GM10248 (cell line): ENCODE data around the gene LDLRAD4.

ENCODE experiments used
- CTCF ChIA-PET: fragments of 300-600 bp; sonication (Branson Sonifier 250); formaldehyde crosslinking; extraction: SDS; loops from one replicate; lab custom pipeline; 2021; ENCODE audit warnings: antibody characterized with exemption; lab: Yijun Ruan, JAX
- POLR2A ChIA-PET: fragments of 350-650 bp; sonication (Branson Sonifier 250); formaldehyde crosslinking; extraction: SDS; loops from one replicate; lab custom pipeline; 2020; ENCODE audit warnings: antibody characterized with exemption; lab: Yijun Ruan, JAX
- DNase-seq: peaks from one replicate; pipeline ENCODE4 v3.0.0; 2012; ENCODE audit errors: extremely low spot score
- TF ChIP-seq, protein P1 (sequence below): IDR thresholded peaks from 2 replicates; pipeline ENCODE4 v1.5.1; 2012; ENCODE audit warnings: mild to moderate bottlenecking, low read depth; ENCODE audit errors: extremely low read depth, missing control alignments, control extremely low read depth

Gene LDLRAD4

DNA sequence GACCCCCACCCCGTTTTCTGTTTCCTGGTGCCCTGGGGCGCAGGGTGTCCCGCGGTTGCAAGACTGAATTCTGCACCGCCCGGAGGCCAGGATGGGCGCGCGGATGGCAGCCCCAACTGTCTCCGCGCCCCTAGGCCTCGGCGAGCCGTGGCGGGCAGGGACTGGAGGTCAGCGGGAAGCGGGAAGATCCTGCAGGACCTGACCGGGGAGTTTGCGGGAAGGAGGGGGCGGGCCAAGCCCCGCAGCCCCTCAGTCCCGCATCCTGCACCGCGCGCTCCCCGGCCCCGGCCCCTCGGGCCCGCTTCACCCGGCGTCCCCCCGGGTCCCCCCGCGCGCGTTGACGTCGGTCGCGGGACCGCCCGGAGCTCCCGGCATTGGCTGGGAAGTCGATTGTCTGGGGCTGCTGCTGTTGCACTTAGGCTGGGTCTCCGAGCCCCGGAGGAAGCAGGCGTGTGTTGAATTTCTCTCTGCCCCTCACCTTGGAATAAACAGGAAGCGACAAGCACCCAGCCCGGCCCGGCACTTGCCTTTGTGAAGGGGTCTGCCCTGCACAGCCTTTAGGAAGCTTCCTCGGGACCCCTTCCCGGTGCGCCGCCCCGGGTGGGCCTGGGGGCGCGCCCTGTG, at the start of gene LDLRAD4:
Gene LDLRAD4 (plus strand): TSS at position 393 of the 624 bp plus-strand sequence.
- ChIA-PET CTCF (interaction anchor here (1.5 to 1.7 kb wide), 2 partner anchors 9 to 14 kb away, joined by 3 to 4 read pairs; no protein-coding TSS in a partner anchor), POLR2A (no interaction called here)
- TF ChIP-seq, protein P1, sequence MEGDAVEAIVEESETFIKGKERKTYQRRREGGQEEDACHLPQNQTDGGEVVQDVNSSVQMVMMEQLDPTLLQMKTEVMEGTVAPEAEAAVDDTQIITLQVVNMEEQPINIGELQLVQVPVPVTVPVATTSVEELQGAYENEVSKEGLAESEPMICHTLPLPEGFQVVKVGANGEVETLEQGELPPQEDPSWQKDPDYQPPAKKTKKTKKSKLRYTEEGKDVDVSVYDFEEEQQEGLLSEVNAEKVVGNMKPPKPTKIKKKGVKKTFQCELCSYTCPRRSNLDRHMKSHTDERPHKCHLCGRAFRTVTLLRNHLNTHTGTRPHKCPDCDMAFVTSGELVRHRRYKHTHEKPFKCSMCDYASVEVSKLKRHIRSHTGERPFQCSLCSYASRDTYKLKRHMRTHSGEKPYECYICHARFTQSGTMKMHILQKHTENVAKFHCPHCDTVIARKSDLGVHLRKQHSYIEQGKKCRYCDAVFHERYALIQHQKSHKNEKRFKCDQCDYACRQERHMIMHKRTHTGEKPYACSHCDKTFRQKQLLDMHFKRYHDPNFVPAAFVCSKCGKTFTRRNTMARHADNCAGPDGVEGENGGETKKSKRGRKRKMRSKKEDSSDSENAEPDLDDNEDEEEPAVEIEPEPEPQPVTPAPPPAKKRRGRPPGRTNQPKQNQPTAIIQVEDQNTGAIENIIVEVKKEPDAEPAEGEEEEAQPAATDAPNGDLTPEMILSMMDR: no peak
- no peak for DNase-seq

DNA sequence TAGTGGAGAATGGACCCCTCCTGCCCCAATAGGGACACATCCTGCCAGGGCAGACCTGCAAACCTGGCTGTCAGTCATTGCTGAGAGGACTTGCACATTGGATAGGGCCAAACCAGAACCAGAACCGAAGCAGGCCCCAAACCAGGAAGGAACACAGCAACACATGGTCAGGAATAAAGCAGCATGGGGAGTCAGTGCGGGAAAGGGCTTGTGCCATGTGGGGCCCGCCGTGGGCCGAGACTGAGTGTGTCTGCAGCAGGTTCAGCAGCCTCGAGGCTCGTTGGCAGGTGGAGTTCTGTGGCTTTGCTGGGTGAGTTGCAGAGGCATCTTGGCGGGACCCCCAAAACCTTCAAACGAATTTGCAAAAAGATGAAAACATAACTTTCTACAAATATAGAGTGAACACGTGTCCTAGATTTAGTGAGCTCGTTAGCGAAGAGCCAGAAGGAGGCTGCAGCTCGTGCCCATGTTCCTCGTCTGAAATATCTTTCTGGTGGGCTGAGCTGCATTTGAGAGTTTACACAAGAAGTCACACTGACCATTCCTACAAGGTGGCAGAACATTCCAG, 44.9 kb upstream of the LDLRAD4 start:
- peak; percentile 8 for DNase-seq
- TF ChIP-seq, protein P1: no peak
- CTCF ChIA-PET: interaction anchor here (2.2 kb wide), 1 partner anchor 14 kb away, joined by 10 read pairs; no protein-coding TSS in a partner anchor
- POLR2A ChIA-PET: interaction anchor here (0.6 kb wide), 1 partner anchor 298 kb away, joined by 3 read pairs; no protein-coding TSS in a partner anchor

GRCh38 chr18:13175266-13175665, 43.3 kb upstream of the LDLRAD4 start:
- ChIA-PET POLR2A (no interaction called here), CTCF (interaction anchor here (1.3 to 2.2 kb wide), 2 partner anchors 9 to 16 kb away, joined by 3 to 10 read pairs; no protein-coding TSS in a partner anchor)
- DNase-seq: no peak
- TF ChIP-seq, protein P1: no peak

- ChIA-PET POLR2A (no interaction called here), CTCF (interaction anchor here (1.3 kb wide), 1 partner anchor 9 kb away, joined by 3 read pairs; no protein-coding TSS in a partner anchor)
- DNase-seq: peak; percentile 18
- TF ChIP-seq, protein P1: no peak
Measured at GRCh38 chr18:13175754-13176210, 42.8 kb upstream of the LDLRAD4 start.

DNA sequence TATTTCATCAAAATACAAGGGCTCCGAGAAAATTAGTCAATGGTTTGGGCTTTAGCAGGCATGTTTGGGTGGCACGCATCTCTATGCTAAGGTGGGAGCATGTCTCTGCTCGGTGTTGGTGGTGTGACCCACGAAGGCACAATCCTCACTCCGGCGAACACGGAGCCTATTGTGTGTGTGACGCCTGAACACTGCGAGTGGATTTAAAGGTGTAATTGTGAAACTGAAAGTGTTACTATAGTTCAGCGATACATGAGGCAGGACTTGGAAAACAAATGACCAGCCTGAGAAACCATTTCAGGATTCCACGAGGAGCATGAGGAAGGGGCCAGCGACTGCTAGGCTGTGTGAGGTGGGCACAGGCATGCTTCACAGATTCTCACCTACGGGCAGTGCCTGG, 41.7 kb upstream of the LDLRAD4 start:
- ChIA-PET POLR2A (no interaction called here), CTCF (interaction anchor here (0.7 kb wide), 1 partner anchor 17 kb away, joined by 4 read pairs; no protein-coding TSS in a partner anchor)
- DNase-seq: no peak
- TF ChIP-seq, protein P1: no peak

- TF ChIP-seq, protein P1: no peak
- no peak for DNase-seq
- ChIA-PET CTCF (interaction anchor here (2.5 kb wide), 1 partner anchor 11 kb away, joined by 7 read pairs; no protein-coding TSS in a partner anchor), POLR2A (no interaction called here)
Measured at GRCh38 chr18:13178197-13178596, 40.4 kb upstream of the LDLRAD4 start.
